Tibial nerve (tissue), 4 donors: ENCODE data around the gene THSD7B.

Experiments
- CTCF ChIP-seq, 5 experiments: fragments of 200-600 bp in 3 of 5; fragments of 450-650 bp in 2 of 5; sonication (generic) in 3 of 5; IDR thresholded peaks; one replicate each; pipeline ENCODE4 v1.5.1; 2016 to 2019; ENCODE audit warnings: antibody characterized with exemption in 5 of 5, mild to moderate bottlenecking in 3 of 5, moderate library complexity in 2 of 5
- EP300 ChIP-seq, 2 donors: sonication (generic); formaldehyde crosslinking; IDR thresholded peaks; one replicate each; pipeline ENCODE4 v1.6.1; 2017; ENCODE audit warnings: antibody characterized with exemption in 2 of 2, mild to moderate bottlenecking in 1 of 2
- POLR2A ChIP-seq, 2 donors: fragments of 450-650 bp; IDR thresholded peaks; one replicate each; pipeline ENCODE4 v1.6.1; 2017; ENCODE audit warnings: antibody characterized with exemption in 2 of 2, mild to moderate bottlenecking in 2 of 2, moderate library complexity in 2 of 2

- TF ChIP-seq POLR2A (IDR thresholded peaks at IDR 0.05) = no peak
- no peak for TF ChIP-seq CTCF (IDR thresholded peaks at IDR 0.05)
- TF ChIP-seq EP300 (IDR thresholded peaks at IDR 0.05) = no peak
Measured at GRCh38 chr2:137096693-137097092, 331.3 kb downstream of the THSD7B start.
